GM18909 (cell line): ENCODE data around the gene SPAG5.
A peak's percentile ranks its signal among the peaks of the same experiment; 100 is the strongest.
"Not testable (repeated sequence)": the region's sequence is repeated elsewhere in the genome, so short reads cannot be mapped to it uniquely, and the experiment has no call there.

ENCODE experiments used
- ATAC-seq: cut with Tn5 transposase; IDR thresholded peaks from one replicate; pipeline ENCODE4 v1.9.1; 2021; ENCODE audit warnings: mild to moderate bottlenecking; ENCODE audit not compliant: unreplicated experiment, poor library complexity

SPAG5 gene

GRCh38 chr17:28612936-28613872 is 14.4 kb upstream of the SPAG5 start:
- no peak for ATAC-seq

- no peak for ATAC-seq
Measured at GRCh38 chr17:28612531-28612930, 13.7 kb upstream of the SPAG5 start.

GRCh38 chr17:28610376-28610775 is 11.6 kb upstream of the SPAG5 start:
- no peak for ATAC-seq

- ATAC-seq, result not testable (repeated sequence)
Measured at GRCh38 chr17:28604031-28604430, 5.2 kb upstream of the SPAG5 start.

GRCh38 chr17:28599311-28600184 is 723 bp upstream of the SPAG5 start:
- ATAC-seq, result peak; percentile 42

- ATAC-seq, result peak; percentile 13
Measured at GRCh38 chr17:28598389-28598788, 436 bp downstream of the SPAG5 start.

GRCh38 chr17:28597606-28598383 is 1.0 kb downstream of the SPAG5 start:
- ATAC-seq, result no peak

- ATAC-seq, result no peak
Measured at GRCh38 chr17:28592260-28592659, 6.6 kb downstream of the SPAG5 start.

GRCh38 chr17:28585851-28586250 is 13.0 kb downstream of the SPAG5 start:
- ATAC-seq, result no peak

GRCh38 chr17:28584434-28584833 is 14.4 kb downstream of the SPAG5 start:
- no peak for ATAC-seq

- no peak for ATAC-seq
Measured at GRCh38 chr17:28582513-28582912, 16.3 kb downstream of the SPAG5 start.

GRCh38 chr17:28580959-28581358 is 17.9 kb downstream of the SPAG5 start:
- ATAC-seq, result no peak

- ATAC-seq, result no peak
Measured at GRCh38 chr17:28579526-28579925, 19.3 kb downstream of the SPAG5 start.

GRCh38 chr17:28578246-28579195 is 20.3 kb downstream of the SPAG5 start:
- ATAC-seq, result no peak

- no peak for ATAC-seq
Measured at GRCh38 chr17:28577466-28577824, 21.4 kb downstream of the SPAG5 start.

GRCh38 chr17:28576758-28577465 is 21.9 kb downstream of the SPAG5 start, which contains the start of gene ALDOC:
TSS of gene ALDOC (minus strand) at chr17:28576895. CDS start at chr17:28575532, 1,363 bp downstream.
- ATAC-seq, result peak; percentile 84

- not testable (repeated sequence) for ATAC-seq
Measured at GRCh38 chr17:28576016-28576415, 22.8 kb downstream of the SPAG5 start.

GRCh38 chr17:28575126-28575795 is 23.6 kb downstream of the SPAG5 start:
- no peak for ATAC-seq
